Measurements from ENCODE around the gene CELF4.
"Not testable (repeated sequence)": the region's sequence is repeated elsewhere in the genome, so short reads cannot be mapped to it uniquely, and the experiment has no call there.

- not testable (repeated sequence) for TF ChIP-seq POLR2AphosphoS5 (IDR thresholded peaks at IDR 0.05; ENCODE audit: borderline replicate concordance, low read depth, low read length); EZH2 (IDR thresholded peaks at IDR 0.05)
Observed at GRCh38 chr18:37461329-37461728, 104.3 kb downstream of the CELF4 start.

Measured in SK-N-MC (cell line).